Endodermal cell (in vitro differentiated cells): ENCODE measurements around the gene LMX1A. TPM values are rescaled to one million over a fixed set of nuclear protein-coding genes. Genes with fewer than 3 reads are reported as not detected.

Source experiments
- DNase-seq: peaks from one replicate; pipeline ENCODE4 v3.0.0-alpha.2; 2017
- H3K27ac ChIP-seq: 2 replicates; pipeline ENCODE4 v1.5.1; 2013; ENCODE audit warnings: mild to moderate bottlenecking, low read depth, low read length, moderate library complexity
- H3K27me3 ChIP-seq: 2 replicates; pipeline ENCODE4 v1.6.1; 2013; ENCODE audit warnings: mild to moderate bottlenecking, low read length, moderate library complexity; ENCODE audit not compliant: insufficient read depth, control insufficient read depth, poor library complexity, severe bottlenecking
- H3K36me3 ChIP-seq: 2 replicates; pipeline ENCODE4 v1.7.0; 2013; ENCODE audit warnings: mild to moderate bottlenecking, low read length, moderate library complexity; ENCODE audit not compliant: control insufficient read depth, insufficient read depth
- H3K4me1 ChIP-seq: one replicate; pipeline ENCODE4 v1.7.0; 2013; ENCODE audit warnings: low read length; ENCODE audit not compliant: control insufficient read depth, insufficient read depth
- H3K4me3 ChIP-seq: 2 replicates; pipeline ENCODE4 v1.5.1; 2013; ENCODE audit warnings: mild to moderate bottlenecking, low read length, moderate library complexity
- H3K9ac ChIP-seq: 2 replicates; pipeline ENCODE4 v1.6.1; 2013; ENCODE audit warnings: mild to moderate bottlenecking, low read length, moderate library complexity; ENCODE audit not compliant: poor library complexity, severe bottlenecking; ENCODE audit errors: extremely low read depth
- H3K9me3 ChIP-seq: 2 replicates; pipeline ENCODE4 v1.6.1; 2013; ENCODE audit warnings: mild to moderate bottlenecking, low read length, moderate library complexity; ENCODE audit not compliant: control insufficient read depth
- H3K27ac Mint-ChIP-seq: 2 replicates; pipeline ENCODE4 v1.8.0; 2020; ENCODE audit warnings: mixed read lengths
- H3K27me3 Mint-ChIP-seq: 2 replicates; pipeline ENCODE4 v1.8.0; 2021; ENCODE audit warnings: mild to moderate bottlenecking, mixed read lengths; ENCODE audit not compliant: insufficient read depth
- H3K36me3 Mint-ChIP-seq: 2 replicates; pipeline ENCODE4 v1.8.0; 2020; ENCODE audit warnings: low read depth, mixed read lengths
- H3K4me1 Mint-ChIP-seq: 2 replicates; pipeline ENCODE4 v1.8.0; 2020; ENCODE audit warnings: mixed read lengths
- H3K4me3 Mint-ChIP-seq: 2 replicates; pipeline ENCODE4 v1.8.0; 2020; ENCODE audit warnings: mild to moderate bottlenecking, moderate library complexity, mixed read lengths
- H3K9me3 Mint-ChIP-seq: 2 replicates; pipeline ENCODE4 v1.8.0; 2020; ENCODE audit warnings: mild to moderate bottlenecking, mixed read lengths
- WGBS, 2 experiments: methylation state at CpG; one replicate each; pipeline versions ENCODE4 v1.1.5 to v1.1.7; 2013; ENCODE audit warnings: missing lambda C conversion rate in 2 of 2, mixed read lengths in 1 of 2; ENCODE audit not compliant: insufficient coverage in 1 of 2, insufficient read length in 1 of 2; 5-methylcytosine and 5-hydroxymethylcytosine counted together
- total RNA-seq, 2 donors: library from RNA; stranded (reverse); fragmentation: NEBNext Ultra II Directional in 1 of 2; extraction: Animal tissue kit (Norgen Biotek cat#: 25700) in 1 of 2; gene quantifications; 2 replicates in 1 of 2; 3 replicates in 1 of 2; pipeline ENCODE4 v1.2.1, GENCODE V29; 2021
- TF ChIP-seq, protein P1 (sequence below): fragments of 200-600 bp; sonication (generic); conservative IDR thresholded peaks from 2 replicates; pipeline ENCODE4 v1.5.0; 2021; ENCODE audit warnings: antibody characterized with exemption, mild to moderate bottlenecking

LMX1A gene
- total RNA-seq, 2 donors from 2014 or later = 0.13 to 1.6 TPM

GRCh38 chr1:165375623-165376022 is 19.1 kb upstream of the LMX1A start:
- TF ChIP-seq, protein P1, sequence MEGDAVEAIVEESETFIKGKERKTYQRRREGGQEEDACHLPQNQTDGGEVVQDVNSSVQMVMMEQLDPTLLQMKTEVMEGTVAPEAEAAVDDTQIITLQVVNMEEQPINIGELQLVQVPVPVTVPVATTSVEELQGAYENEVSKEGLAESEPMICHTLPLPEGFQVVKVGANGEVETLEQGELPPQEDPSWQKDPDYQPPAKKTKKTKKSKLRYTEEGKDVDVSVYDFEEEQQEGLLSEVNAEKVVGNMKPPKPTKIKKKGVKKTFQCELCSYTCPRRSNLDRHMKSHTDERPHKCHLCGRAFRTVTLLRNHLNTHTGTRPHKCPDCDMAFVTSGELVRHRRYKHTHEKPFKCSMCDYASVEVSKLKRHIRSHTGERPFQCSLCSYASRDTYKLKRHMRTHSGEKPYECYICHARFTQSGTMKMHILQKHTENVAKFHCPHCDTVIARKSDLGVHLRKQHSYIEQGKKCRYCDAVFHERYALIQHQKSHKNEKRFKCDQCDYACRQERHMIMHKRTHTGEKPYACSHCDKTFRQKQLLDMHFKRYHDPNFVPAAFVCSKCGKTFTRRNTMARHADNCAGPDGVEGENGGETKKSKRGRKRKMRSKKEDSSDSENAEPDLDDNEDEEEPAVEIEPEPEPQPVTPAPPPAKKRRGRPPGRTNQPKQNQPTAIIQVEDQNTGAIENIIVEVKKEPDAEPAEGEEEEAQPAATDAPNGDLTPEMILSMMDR = no peak
- H3K4me3 ChIP-seq = peak overlapping the region; percentile 76
- H3K36me3 ChIP-seq = no peaks in the 10 kb centered on the region
- 44 to 67% methylated on average over 4 to 7 of the region's 7 CpGs for WGBS, 2 experiments
- H3K9me3 ChIP-seq = no peaks in the 10 kb centered on the region
- no peak overlapping the region for H3K27ac ChIP-seq
- DNase-seq = no peak
- Mint-ChIP-seq H3K4me3 (peak overlapping the region; percentile 73), H3K9me3 (no peaks in the 10 kb centered on the region), H3K27me3 (peaks cover 55% of the 10 kb centered on the region), H3K36me3 (no peaks in the 10 kb centered on the region), H3K4me1 (peaks cover 14% of the 10 kb centered on the region), H3K27ac (no peak overlapping the region)
- no peaks in the 10 kb centered on the region for H3K4me1 ChIP-seq
- H3K9ac ChIP-seq = peak overlapping the region; percentile 47
- H3K27me3 ChIP-seq = peaks cover 39% of the 10 kb centered on the region

DNA sequence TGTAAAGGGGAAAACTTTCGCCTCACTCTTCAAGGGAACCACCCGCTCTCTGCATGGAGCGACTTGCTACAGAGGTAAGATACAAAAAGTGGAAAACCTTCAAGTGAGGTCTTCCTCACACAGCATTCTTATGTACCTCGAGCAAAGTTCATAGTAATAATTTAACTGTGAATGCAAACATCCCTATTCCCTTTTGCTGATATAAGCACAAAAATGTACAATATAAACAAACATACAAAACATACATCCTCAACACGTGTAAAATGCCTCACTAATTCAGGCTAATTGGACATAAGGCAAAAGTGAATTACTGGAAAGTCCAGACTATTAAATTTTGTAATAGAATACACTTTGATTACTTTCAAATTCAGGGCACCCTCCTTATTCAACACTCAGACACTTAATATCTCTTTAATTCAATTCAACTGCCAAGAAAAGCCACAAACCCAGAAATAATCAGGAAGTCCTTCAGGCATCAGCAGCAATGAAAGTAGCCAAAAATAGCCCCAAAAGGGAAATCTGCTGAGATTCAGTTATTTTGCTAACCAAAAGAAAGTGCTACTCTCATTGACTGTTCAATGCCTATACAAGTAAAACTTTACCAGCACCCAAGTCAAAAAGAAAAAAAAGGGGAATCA is 15.2 kb upstream of the LMX1A start:
- DNase-seq = no peak
- Mint-ChIP-seq H3K4me3 (no peak overlapping the region), H3K27me3 (peaks cover 66% of the 10 kb centered on the region), H3K27ac (no peak overlapping the region), H3K36me3 (no peaks in the 10 kb centered on the region), H3K9me3 (no peaks in the 10 kb centered on the region), H3K4me1 (peaks cover 14% of the 10 kb centered on the region)
- Histone ChIP-seq H3K4me1 (no peaks in the 10 kb centered on the region), H3K9ac (no peak overlapping the region), H3K36me3 (no peaks in the 10 kb centered on the region), H3K27ac (no peak overlapping the region), H3K27me3 (peaks cover 30% of the 10 kb centered on the region), H3K9me3 (no peaks in the 10 kb centered on the region), H3K4me3 (no peak overlapping the region)
- TF ChIP-seq, protein P1 = no peak
- WGBS, 2 experiments = 69 to 73% methylated on average over 4 to 5 of the region's 5 CpGs

DNA sequence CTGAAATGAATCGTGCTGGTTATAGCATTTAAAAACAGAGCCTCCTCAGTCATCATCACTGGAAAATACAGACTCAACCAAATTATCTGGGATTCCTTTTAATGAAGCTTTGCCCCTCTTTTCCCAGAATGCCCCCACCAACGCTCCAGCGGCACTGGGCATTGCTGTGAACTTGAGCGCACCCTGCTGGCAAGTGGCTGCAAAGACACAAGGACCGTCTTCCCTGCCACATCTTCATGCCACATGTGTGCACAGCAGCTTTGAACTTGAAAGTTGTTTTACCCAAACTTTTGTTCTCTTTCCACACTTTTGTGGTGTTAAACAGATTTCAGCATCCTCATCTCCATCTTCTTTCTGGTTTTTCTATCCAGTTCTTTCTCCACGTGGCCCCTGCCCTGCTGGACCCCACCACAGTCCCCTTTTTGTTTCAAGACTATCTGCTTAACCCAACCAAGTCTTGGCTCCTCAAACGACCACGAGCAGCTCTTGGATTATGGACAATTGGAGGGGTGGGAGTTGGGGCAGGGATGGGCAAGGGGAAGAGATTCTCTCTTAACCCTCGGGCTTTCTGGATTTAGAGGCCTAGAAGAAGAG is 12.8 kb upstream of the LMX1A start:
- TF ChIP-seq, protein P1 = peak; percentile 94
- Mint-ChIP-seq H3K9me3 (no peaks in the 10 kb centered on the region), H3K4me3 (no peak overlapping the region), H3K4me1 (peaks cover 19% of the 10 kb centered on the region), H3K27ac (no peak overlapping the region), H3K27me3 (peaks cover 76% of the 10 kb centered on the region), H3K36me3 (no peaks in the 10 kb centered on the region)
- peak; percentile 90 for DNase-seq
- H3K4me3 ChIP-seq = no peak overlapping the region
- H3K4me1 ChIP-seq = peaks cover 10% of the 10 kb centered on the region
- H3K9ac ChIP-seq = no peak overlapping the region
- H3K27ac ChIP-seq = no peak overlapping the region
- 25 to 29% methylated on average over 6 to 9 of the region's 9 CpGs for WGBS, 2 experiments
- peaks cover 44% of the 10 kb centered on the region for H3K27me3 ChIP-seq
- no peaks in the 10 kb centered on the region for H3K36me3 ChIP-seq
- H3K9me3 ChIP-seq = no peaks in the 10 kb centered on the region
